ENCODE measurements around the gene TASL. TPM values are rescaled to one million over a fixed set of nuclear protein-coding genes. Genes with fewer than 3 reads are reported as not detected.

The TASL gene
- total and polyA plus RNA-seq, 9 of the 15 experiments (the other 6 are each of a cell fraction or from before 2014, with no cell fraction given), result 0.07 to 0.09 TPM; not detected in 7

- Histone ChIP-seq H2AFZ (ENCODE audit: low read depth, low read length) (no peak overlapping the region), H3K4me2 (ENCODE audit: insufficient read depth, low read length) (no peak overlapping the region), H3K4me1 (replicated peaks in 1 of 2; ENCODE audit: control insufficient read depth in 2 of 2, insufficient read depth in 2 of 2, low read length in 2 of 2) (no peaks in the 10 kb centered on the region), H3K4me3 (no peak overlapping the region), H3K9me1 (ENCODE audit: control insufficient read depth, insufficient read depth, low read length) (no peaks in the 10 kb centered on the region), H3K9me3 (replicated peaks; ENCODE audit: control insufficient read depth, insufficient read depth, low read depth, low read length) (no peaks in the 10 kb centered on the region), H3K36me3 (ENCODE audit: control insufficient read depth, insufficient read depth, low read length) (no peaks in the 10 kb centered on the region), H4K20me1 (replicated peaks; ENCODE audit: control insufficient read depth, insufficient read depth, low read length) (no peaks in the 10 kb centered on the region), H3K27me3 (ENCODE audit: control insufficient read depth in 2 of 2, insufficient read depth in 2 of 2, low read length in 2 of 2) (no peaks in the 10 kb centered on the region), H3K9ac (ENCODE audit: insufficient read depth in 1 of 2, low read depth in 2 of 2, low read length in 2 of 2) (no peak overlapping the region), H3K27ac (ENCODE audit: extremely low read depth, low read depth, low read length) (no peak overlapping the region), H3K79me2 (ENCODE audit: control insufficient read depth, insufficient read depth, low read length) (no peaks in the 10 kb centered on the region)
- POLR2A ChIA-PET, result interaction anchor here (0.8 kb wide), 1 partner anchor 80 kb away, joined by 3 read pairs; no protein-coding TSS in a partner anchor
- WGBS (ENCODE audit: insufficient coverage, low coverage, missing lambda C conversion rate), result 0% methylated on average over 5 of the region's 5 CpGs
- DNase-seq (ENCODE audit: extremely low read depth in 1 of 4, low spot score in 3 of 4) (no peak), FAIRE-seq (no peak), ATAC-seq (no peak)
- BruUV-seq (replicated peaks), result no TSS peak
- in situ Hi-C loops (cut with MboI) (no loop called here), intact Hi-C loops (cut with micrococcal nuclease) (no loop called here)
- CTCF ChIA-PET (ENCODE audit: low intra/inter-chr PET ratio), result no interaction called here
- TF ChIP-seq CCAR2 (IDR thresholded peaks at IDR 0.05; ENCODE audit: low read depth, low read length) (no peak), HMG20B (CRISPR knock-in tag; IDR thresholded peaks at IDR 0.05) (no peak), KAT2B (IDR thresholded peaks at IDR 0.05; ENCODE audit: low read depth, low read length) (no peak), RNF2 (IDR thresholded peaks at IDR 0.05) (no peak), MCM2 (IDR thresholded peaks at IDR 0.05; ENCODE audit: low read depth) (no peak), ZNF24 (IDR thresholded peaks at IDR 0.05) (no peak), OTX1 (CRISPR knock-in tag; IDR thresholded peaks at IDR 0.05) (no peak), FOXA1 (IDR thresholded peaks at IDR 0.05; ENCODE audit: borderline replicate concordance) (no peak), CREBBP (IDR thresholded peaks at IDR 0.05; ENCODE audit: low read depth, low read length) (no peak), ELK1 (CRISPR knock-in tag; IDR thresholded peaks at IDR 0.05) (no peak), SMAD4 (CRISPR knock-in tag; conservative IDR thresholded peaks at IDR 0.05) (no peak), CBX1 (IDR thresholded peaks at IDR 0.05; ENCODE audit: low read depth) (no peak), CBX3 (IDR thresholded peaks at IDR 0.05; ENCODE audit: borderline replicate concordance in 1 of 2, low read length in 2 of 2) (no peak)
- TF ChIP-seq, protein P1, sequence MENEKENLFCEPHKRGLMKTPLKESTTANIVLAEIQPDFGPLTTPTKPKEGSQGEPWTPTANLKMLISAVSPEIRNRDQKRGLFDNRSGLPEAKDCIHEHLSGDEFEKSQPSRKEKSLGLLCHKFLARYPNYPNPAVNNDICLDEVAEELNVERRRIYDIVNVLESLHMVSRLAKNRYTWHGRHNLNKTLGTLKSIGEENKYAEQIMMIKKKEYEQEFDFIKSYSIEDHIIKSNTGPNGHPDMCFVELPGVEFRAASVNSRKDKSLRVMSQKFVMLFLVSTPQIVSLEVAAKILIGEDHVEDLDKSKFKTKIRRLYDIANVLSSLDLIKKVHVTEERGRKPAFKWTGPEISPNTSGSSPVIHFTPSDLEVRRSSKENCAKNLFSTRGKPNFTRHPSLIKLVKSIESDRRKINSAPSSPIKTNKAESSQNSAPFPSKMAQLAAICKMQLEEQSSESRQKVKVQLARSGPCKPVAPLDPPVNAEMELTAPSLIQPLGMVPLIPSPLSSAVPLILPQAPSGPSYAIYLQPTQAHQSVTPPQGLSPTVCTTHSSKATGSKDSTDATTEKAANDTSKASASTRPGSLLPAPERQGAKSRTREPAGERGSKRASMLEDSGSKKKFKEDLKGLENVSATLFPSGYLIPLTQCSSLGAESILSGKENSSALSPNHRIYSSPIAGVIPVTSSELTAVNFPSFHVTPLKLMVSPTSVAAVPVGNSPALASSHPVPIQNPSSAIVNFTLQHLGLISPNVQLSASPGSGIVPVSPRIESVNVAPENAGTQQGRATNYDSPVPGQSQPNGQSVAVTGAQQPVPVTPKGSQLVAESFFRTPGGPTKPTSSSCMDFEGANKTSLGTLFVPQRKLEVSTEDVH (IDR thresholded peaks at IDR 0.05; ENCODE audit: low read depth, partially characterized antibody), result no peak
- TF ChIP-seq, protein P2, sequence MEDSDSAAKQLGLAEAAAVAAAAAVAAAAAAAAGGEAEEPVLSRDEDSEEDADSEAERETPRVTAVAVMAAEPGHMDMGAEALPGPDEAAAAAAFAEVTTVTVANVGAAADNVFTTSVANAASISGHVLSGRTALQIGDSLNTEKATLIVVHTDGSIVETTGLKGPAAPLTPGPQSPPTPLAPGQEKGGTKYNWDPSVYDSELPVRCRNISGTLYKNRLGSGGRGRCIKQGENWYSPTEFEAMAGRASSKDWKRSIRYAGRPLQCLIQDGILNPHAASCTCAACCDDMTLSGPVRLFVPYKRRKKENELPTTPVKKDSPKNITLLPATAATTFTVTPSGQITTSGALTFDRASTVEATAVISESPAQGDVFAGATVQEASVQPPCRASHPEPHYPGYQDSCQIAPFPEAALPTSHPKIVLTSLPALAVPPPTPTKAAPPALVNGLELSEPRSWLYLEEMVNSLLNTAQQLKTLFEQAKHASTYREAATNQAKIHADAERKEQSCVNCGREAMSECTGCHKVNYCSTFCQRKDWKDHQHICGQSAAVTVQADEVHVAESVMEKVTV (CRISPR knock-in tag; IDR thresholded peaks at IDR 0.05), result no peak
- TF ChIP-seq, protein P3, sequence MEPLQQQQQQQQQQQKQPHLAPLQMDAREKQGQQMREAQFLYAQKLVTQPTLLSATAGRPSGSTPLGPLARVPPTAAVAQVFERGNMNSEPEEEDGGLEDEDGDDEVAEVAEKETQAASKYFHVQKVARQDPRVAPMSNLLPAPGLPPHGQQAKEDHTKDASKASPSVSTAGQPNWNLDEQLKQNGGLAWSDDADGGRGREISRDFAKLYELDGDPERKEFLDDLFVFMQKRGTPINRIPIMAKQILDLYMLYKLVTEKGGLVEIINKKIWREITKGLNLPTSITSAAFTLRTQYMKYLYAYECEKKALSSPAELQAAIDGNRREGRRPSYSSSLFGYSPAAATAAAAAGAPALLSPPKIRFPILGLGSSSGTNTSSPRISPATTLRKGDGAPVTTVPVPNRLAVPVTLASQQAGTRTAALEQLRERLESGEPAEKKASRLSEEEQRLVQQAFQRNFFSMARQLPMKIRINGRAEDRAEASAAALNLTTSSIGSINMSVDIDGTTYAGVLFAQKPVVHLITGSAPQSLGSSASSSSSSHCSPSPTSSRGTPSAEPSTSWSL (CRISPR knock-in tag; IDR thresholded peaks at IDR 0.05; ENCODE audit: borderline replicate concordance), result no peak
Measured at GRCh38 chrX:30589146-30589888, 11.8 kb upstream of the TASL start.

Measured in K562 (cell line).